ENCODE data around the gene ZNF766.
"Not testable (repeated sequence)": the region's sequence is repeated elsewhere in the genome, so short reads cannot be mapped to it uniquely, and the experiment has no call there.

Gene ZNF766

DNA sequence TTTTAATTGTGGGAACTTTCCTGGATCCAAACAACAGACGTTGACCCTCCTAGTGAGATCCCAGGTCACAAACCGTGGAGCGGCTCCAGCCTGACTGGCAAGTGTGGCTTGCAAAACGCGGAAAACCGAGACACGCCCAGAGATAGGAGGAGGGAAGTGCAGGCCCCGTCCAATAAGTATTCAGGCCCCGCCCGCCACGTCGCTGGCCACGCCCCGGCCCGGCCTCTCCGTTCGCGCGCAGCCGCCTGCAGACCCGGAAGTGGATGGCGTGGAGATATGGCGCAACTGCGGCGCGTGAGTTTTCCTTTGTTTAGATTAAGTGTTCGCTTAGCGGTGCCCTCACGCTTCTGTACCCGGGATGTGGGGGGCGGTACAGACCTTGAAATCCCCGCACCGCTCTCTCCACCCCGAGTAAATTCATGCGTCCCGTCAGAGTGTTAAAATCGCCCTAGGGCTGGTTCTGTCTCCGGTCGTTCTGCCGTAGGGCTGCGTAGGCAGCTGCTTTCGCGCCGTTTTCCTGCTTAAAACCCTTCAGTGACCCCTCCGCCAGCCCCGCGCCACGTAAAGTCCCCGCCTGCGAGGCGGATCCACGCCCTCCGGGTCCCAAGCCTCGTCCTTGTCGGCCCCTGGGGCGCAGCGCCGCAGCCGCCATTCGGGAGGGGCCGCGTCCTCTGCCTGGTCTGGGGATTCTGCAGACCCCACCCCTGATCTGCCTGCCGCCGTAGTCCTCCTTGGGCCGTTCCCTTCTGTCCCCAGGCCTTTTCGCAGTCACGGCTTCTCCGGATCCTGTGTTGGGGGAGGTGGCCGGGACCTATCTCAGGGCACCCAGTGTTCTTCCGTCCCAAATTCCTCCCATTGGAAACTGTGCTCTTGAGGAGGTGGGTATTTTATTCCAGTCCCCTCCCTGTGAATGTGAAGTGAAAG lies at the start of gene ZNF766:
Gene ZNF766, plus strand, starts transcription at position 250 of the 924 bp plus-strand sequence. Its CDS starts 27 bp downstream, at position 277.
- FAIRE-seq, result peak; percentile 93

DNA sequence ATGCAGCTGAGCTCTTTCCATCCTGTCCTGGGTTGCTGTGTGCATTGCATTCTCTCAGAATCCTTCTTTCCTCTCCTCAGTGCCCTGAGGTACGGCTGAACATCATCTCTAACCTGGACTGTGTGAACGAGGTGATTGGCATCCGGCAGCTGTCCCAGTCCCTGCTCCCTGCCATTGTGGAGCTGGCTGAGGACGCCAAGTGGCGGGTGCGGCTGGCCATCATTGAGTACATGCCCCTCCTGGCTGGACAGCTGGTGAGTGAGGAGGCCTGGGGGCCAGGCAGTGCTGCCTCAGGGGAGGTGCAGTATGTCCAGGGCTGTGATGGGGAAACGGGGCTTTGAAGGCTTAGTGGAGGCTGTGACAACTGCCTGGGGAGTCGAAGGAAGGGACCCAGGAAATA lies 49.8 kb upstream of the ZNF766 start:
- no peak for FAIRE-seq

DNA sequence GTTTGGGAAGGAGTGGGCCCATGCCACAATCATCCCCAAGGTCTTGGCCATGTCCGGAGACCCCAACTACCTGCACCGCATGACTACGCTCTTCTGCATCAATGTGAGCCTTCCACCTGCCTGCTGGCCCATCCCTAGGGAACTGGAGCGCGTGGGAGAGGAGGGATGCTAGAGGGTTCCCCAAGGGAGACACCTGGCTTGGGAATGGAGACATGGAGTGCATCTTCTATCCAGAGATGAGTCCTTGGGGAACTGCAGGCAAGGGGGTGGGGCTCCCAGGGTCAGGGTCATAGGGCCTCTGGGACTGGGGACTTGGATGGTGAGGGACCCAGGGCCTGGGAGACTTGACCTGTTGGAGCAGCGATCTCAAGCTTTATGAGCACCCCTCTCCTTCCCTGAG lies 48.4 kb upstream of the ZNF766 start:
- FAIRE-seq, result no peak

DNA sequence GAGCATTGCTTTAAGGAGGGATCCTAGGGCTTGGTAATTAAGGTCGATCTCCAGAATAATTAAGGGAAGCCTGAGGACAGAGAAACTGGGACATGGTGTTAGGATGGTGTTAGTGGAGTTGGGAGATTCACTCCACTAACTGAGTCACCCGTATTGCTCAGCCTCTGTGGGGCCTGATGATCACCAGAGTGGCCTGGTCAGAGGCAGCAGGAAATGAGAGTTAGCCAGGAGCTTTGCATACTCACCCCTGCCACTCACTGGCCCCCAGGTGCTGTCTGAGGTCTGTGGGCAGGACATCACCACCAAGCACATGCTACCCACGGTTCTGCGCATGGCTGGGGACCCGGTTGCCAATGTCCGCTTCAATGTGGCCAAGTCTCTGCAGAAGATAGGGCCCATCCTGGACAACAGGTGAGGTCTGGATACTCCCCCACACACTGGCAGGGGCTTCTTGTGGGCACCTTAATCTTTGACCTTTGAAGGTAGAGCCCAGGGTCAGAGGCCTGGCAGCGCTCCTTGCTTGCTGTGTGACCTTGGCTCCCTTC lies 47.5 kb upstream of the ZNF766 start:
- FAIRE-seq, result no peak

DNA sequence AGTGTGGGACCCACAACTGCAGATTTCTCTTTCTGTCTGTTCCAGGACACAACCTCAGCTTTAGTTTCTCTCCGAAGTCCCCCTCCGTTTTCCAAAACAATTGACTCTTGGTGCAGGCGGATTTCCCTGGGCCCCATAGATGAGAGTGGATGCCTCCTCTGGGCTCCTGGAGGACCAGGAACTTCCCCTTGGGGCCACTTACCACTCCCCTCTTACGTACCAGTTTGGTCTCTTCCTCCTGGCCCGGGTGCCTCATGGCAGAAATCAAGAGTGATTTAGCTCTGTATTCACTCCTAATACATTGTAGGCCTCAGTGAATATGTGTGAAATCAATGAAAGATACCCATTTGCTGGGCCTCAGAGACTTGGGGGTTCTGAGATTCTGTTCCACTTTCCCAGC lies 45.2 kb upstream of the ZNF766 start:
- FAIRE-seq, result no peak

DNA sequence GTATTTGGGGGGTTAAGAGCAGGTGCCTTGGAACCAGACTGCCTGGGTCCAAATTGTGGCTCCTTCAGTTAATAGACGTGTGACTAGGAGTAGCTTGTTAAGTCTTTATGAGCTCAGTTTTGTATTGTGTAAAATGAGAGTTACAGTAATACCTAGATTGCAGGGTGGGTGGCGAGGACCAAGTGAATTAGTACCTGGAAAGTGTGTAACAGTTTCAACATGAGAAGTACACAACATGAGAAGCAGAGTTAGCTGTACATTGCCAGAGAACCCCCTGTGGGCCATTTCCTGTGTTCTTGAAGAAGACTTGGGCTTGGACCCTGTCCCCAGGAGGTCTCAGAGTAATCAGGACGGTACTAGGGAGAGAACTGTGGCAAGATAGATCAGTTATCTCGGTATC lies 42.7 kb upstream of the ZNF766 start:
- no peak for FAIRE-seq

DNA sequence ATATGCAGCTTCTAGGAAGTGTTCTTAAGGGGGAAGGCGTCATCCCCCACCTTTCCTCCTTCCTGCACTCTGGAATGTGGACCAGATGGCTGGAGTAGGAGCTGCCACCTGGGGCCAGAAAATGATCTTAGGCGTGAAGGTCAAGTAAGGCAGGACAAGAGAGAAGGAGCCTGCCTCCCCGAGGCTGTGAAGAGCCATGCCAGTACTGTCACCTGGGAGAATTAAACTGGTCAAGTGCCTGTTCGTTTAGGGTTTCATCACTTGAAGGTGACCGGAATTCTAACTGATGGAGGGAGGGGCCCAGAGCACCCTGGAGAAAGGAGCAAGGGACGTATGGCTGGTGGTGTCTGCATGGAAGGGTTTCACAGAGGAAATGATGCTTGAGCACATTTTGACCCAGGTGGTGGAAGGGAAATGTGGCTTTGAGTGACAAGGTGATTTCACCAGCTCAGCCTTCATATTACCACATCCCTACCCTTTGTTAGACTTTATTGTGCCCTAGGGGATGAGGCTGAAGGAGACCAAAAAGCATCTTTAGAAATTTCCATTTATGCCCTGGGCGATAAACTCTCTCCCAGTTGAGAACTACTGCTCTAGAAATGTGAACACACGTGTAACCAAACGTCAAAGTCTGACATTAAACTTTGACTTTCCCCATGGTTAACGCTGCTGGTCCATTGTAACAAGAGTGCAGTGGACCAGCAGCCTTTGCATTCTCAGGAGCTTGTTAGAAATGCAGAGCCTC lies 42.0 kb upstream of the ZNF766 start:
- FAIRE-seq, result no peak

- FAIRE-seq, result no peak
Measured at GRCh38 chr19:52227980-52228379, 41.4 kb upstream of the ZNF766 start.

- no peak for FAIRE-seq
Measured at GRCh38 chr19:52229524-52229923, 39.9 kb upstream of the ZNF766 start.

- no peak for FAIRE-seq
Measured at GRCh38 chr19:52230685-52231084, 38.7 kb upstream of the ZNF766 start.

DNA sequence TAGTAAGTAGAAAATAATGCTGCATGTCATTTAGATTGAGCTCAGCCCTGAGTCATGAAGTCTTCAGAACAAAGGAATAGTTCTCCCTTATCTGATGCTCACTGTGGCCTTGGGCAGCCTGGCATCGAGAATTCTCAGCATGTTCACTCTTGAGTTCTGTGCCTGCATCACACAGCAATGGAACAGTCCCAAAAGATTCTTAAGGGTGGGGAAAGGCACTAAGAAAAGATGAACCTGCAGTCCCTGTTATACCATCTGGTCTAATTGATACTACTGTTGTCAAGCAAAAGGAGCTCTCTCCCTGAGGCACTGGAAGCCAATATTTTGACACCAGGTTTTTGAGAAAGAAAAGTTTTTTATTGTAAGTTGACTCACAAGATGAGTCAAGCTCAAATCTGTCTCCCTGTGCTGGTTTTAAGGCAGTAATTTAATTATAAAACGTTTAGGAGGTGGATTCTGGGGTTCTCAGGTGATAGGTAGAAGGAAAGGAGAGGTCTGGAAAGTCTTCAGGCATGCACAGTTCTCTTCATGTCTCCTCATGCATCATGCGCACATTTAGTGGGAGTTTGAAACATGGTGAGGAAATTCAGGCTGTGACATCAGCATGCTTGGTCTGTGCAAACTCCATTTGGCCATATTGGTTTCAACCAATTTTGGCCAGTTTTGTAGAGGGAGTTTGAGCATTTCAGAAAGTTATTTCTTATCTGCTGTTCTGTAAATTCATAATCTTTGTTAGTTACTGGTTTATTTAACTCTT lies 38.1 kb upstream of the ZNF766 start:
- no peak for FAIRE-seq

DNA sequence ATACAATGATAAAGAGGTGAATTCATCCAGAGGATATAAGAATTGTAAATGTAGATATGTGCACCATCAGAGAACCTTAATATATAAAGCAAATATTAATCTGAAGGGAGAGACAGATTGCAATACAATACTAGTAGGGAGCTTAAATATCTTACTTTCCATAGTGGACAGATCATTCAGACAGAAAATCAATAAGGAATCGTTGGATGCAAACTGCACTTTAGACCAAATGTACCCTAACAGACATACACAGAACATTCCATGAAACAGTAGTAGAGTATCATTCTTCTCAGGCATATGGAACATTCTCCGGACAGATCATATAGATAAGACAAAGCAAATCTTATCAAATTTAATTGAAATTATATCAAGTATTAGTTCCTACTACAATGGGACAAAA lies 35.0 kb upstream of the ZNF766 start:
- no peak for FAIRE-seq

DNA sequence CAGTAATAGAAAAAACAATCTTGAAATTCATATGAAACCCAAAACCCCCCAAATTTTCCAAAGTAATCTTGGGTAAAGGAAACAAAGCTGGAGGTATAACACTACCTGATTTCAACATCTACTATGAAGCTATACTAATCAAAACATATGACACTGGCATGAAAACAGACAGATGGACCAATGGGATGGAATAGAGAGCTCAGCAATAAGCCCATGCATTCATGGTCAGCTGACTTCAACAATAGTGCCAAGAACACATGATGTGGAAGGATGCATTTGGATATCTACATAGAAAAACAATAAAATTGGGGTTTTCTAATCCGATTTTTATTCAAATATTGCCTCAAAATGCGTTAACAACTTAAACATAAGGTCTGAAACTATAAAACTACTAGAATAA lies 32.2 kb upstream of the ZNF766 start:
- FAIRE-seq, result no peak

DNA sequence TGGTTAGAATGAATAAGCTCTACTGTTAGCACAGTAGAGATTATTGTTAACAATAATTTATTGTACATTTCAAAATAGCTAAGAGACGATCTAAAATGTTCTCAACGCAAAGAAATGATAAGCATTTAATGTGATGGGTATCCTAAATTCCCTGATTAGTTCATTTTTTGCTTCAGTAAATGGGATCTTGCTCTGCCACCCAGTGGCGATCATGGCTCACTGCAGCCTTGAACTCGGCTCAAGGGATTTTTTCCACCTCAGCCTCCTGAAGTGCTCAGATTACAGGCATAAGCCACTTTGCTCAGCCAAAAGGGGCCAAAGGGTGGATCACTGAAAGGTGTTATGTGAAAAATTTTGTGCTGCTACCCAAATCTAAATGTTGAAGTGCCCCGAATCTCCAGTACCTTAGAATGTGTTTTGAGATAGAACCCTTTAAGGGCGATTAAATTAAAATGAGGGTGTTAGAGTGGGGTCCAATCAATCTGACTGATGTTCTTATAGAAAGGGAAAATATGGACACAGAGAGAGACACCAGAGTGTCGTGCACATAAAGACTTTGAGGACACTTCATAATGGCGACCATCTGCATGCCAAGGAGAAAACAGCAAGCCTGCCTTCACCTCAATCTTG lies 31.5 kb upstream of the ZNF766 start:
- peak; percentile 97 for FAIRE-seq

DNA sequence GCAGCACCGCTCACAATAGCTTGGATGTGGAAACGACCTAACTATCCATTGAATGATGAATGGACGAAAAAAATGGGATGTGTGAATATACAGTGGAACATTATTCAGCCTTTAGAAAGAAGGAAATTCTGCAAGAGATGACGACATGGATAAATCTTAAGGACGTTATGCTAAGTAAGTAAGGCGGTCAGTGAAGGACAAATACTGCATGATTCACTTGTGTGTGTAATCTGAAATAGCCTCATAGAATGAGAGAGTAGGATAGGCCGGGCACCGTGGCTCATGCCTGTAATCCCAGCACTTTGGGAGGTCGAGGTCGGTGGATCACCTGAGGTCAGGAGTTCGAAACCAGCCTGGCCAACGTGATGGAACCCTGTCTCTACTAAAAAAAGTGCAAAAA lies 25.4 kb upstream of the ZNF766 start:
- no peak for FAIRE-seq

DNA sequence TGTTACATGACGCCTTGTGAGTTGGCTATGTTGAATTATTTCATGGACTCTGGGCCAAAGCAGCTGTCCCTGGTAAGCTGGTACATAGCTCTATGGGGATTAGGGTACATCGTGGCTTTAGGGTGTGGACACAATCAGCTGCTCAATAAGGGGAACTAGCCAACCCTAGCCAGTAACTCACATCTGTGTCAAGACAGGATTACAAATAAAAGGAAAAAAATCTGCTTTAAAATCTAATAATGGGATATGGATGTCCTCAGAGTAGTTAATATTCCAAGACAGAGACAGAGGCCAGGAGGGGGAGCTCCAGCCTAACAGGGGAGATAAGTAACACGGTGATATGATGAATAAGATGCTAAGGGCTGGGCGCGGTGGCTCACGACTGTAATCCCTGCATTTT lies 21.1 kb upstream of the ZNF766 start:
- FAIRE-seq, result no peak

DNA sequence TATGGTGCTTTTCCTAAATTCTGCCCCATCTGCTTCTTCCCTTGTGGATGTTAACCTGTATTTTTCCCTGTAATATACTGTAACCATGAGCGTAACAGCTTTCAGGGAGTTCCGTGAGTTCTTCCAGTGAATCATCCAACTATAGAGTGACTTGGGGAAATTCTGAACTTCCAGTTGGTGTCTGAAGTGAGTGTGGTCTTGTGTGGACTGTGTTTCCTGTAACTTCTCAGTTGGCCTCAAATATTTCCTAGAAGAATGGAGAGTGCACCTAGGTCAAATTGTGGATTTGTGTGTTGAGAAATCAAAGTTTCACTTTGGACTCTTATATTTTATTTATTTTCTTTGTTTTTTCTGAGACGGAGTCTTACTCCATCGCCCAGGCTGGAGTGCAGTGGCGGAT lies 11.0 kb upstream of the ZNF766 start:
- FAIRE-seq, result no peak

GRCh38 chr19:52265556-52265955 lies 3.8 kb upstream of the ZNF766 start:
- not testable (repeated sequence) for FAIRE-seq

GRCh38 chr19:52270266-52270885 lies 989 bp downstream of the ZNF766 start:
- no peak for FAIRE-seq

DNA sequence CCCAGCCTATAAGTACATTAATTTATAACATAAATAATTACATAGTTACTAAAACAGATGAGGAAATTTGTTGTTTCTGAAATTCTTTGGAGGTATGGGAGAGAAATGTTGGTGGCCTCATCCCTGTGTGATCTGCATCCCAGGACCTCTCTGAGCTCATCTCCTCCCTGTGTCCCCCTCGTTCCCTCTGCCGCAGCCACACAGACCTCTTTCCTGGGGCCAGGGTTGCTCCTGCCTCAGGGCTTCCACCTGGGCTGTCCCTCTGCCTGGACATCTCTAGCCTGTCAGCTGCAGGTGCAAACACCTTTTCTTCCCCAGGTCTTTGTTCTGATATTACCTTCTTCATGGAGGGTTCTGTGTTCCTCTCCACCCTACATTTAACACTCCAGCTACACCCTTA lies 3.9 kb downstream of the ZNF766 start:
- FAIRE-seq, result no peak

DNA sequence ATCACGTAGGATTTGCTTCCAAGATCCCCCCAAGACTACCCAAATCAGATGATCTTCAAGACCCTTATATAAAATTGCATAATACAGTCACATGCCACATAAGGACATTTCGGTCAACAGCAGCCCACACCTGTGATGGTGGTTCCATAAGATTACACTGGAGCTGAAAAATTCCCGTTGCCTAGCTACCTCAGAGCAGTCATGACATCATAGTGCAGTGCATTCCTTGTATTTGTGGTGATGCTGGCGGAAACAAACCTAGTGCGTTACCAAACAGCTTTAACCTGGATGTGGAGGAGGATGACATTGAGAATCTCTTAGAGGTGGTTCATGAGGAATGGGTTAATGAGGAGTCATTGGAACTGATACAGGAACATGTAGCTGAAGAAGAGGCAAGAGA lies 4.8 kb downstream of the ZNF766 start:
- FAIRE-seq, result no peak

DNA sequence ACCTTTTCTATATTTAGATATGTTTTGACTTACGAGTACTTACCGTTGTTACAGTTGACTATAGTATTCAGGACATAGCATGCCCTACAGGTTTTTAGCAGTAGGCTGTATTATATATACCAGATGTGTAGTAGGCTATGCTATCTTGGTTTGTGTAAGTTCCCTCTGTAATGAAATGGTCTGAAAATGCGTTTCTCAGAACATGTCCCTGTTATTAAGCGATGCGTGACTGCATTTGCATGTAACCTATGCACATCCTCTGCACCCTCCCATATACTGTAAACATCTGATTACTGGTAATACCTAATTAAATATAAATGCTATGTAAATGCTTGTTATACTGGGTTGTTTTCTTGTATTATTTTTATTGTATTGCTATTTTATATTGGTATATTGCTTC lies 6.6 kb downstream of the ZNF766 start:
- no peak for FAIRE-seq
